Psoas muscle (tissue), 8 donors: Measurements from ENCODE around the gene IFT122. TPM values are rescaled to one million over a fixed set of nuclear protein-coding genes. Genes with fewer than 3 reads are reported as not detected.
"Not testable (repeated sequence)": the region's sequence is repeated elsewhere in the genome, so short reads cannot be mapped to it uniquely, and the experiment has no call there.

Source experiments
- ATAC-seq, 4 donors: fragments of 200-7000 bp; cut with Tn5 transposase; one replicate each; pipeline ENCODE4 v1.9.1; 2020; ENCODE audit warnings: moderate library complexity in 3 of 4, mild to moderate bottlenecking in 2 of 4
- DNase-seq, 2 donors: peaks; one replicate each; pipeline ENCODE4 v3.0.0-alpha.2; 2020
- H3K27ac ChIP-seq: fragments of 200-600 bp; one replicate; pipeline ENCODE4 v1.8.0; 2022
- H3K27me3 ChIP-seq, 3 donors: fragments of 200-600 bp in 1 of 3; one replicate each; pipeline versions ENCODE4 v1.6.1 to v1.8.0; 2013 to 2022; ENCODE audit warnings: low read length in 2 of 3, mild to moderate bottlenecking in 2 of 3, moderate library complexity in 1 of 3; ENCODE audit not compliant: insufficient read depth in 3 of 3
- H3K36me3 ChIP-seq, 2 donors: fragments of 200-600 bp in 1 of 2; one replicate each; pipeline versions ENCODE4 v1.6.1 to v1.8.0; 2013 to 2022; ENCODE audit warnings: low read depth in 1 of 2, mild to moderate bottlenecking in 1 of 2, moderate library complexity in 1 of 2; ENCODE audit not compliant: insufficient read depth in 1 of 2
- H3K4me1 ChIP-seq: fragments of 200-600 bp; one replicate; pipeline ENCODE4 v1.8.0; 2022
- H3K4me3 ChIP-seq: fragments of 200-600 bp; one replicate; pipeline ENCODE4 v1.8.0; 2022; ENCODE audit warnings: mild to moderate bottlenecking
- H3K9me3 ChIP-seq: fragments of 200-600 bp; one replicate; pipeline ENCODE4 v1.8.0; 2022
- CTCF ChIP-seq: fragments of 200-600 bp; IDR thresholded peaks from one replicate; pipeline ENCODE4 v1.8.0; 2022; ENCODE audit warnings: antibody characterized with exemption
- WGBS, 3 donors: extraction: QIAGEN DNeasy Blood & Tissue Kit; methylation state at CpG; one replicate each; pipeline versions ENCODE4 v1.1.6 to v1.1.7; 2013; 5-methylcytosine and 5-hydroxymethylcytosine counted together
- intact Hi-C, 2 donors: fragments of 100-400 bp; cut with DNase I; formaldehyde crosslinking; loops; one replicate each; pipeline versions ENCODE4 v1.11.0 to v1.14.2; 2022
- polyA plus RNA-seq, 3 donors: library from polyadenylated mRNA; stranded (reverse); fragments of 200-250 nt; gene quantifications; one replicate each; pipeline ENCODE4 v1.2.3, GENCODE V29; 2013
- total RNA-seq, 4 donors: library from RNA; stranded (reverse); fragmentation: NEBNext Ultra II Directional in 2 of 4; extraction: Animal tissue kit (Norgen Biotek cat#: 25700) in 2 of 4; gene quantifications; one replicate each; pipeline versions ENCODE4 v1.2.1 to v1.2.4, GENCODE V29; 2021 to 2023
- donor health status: healthy with polysubstance abuse.
- donor health status: DM: no; HTN: no; CAD: no; lungs with moderate emphysema.
- donor health status: Bipolar disorder and iron deficiency.
- donor health status: healthy.
- donor health status: DM: yes; HTN: yes; CAD: no.
- donor health status: DM: no; HTN: no; CAD: no.
- donor health status: DM: no; HTN: no; CAD: no.
- donor health status: DM: yes; HTN: yes; CAD: no.

Gene IFT122
- total and polyA plus RNA-seq, 7 donors = 2.3 to 7.3 (median 4.5) TPM

- H3K36me3 ChIP-seq = no peaks in the 10 kb centered on the region
- no peak for TF ChIP-seq CTCF
- DNase-seq (peak; percentile 88), ATAC-seq (peak; percentile 58 to 75 (median 63))
- no peaks in the 10 kb centered on the region for H3K27me3 ChIP-seq
- H3K27ac ChIP-seq = peak overlapping the region; percentile 64
- no peak overlapping the region for H3K4me3 ChIP-seq
- intact Hi-C loops = no loop called here
- WGBS, 3 donors = 45 to 72% (median 58%) methylated on average over 11 of the region's 11 CpGs
- no peaks in the 10 kb centered on the region for H3K9me3 ChIP-seq
- peaks cover 32% of the 10 kb centered on the region for H3K4me1 ChIP-seq
Observed at GRCh38 chr3:129485721-129486663, 46.0 kb downstream of the IFT122 start.

- 93 to 98% (median 96%) methylated on average over 2 of the region's 2 CpGs for WGBS, 3 donors
- intact Hi-C loops = no loop called here
- Histone ChIP-seq H3K27me3 (no peaks in the 10 kb centered on the region), H3K4me1 (peaks cover 32% of the 10 kb centered on the region), H3K27ac (peak overlapping the region; percentile 64), H3K9me3 (no peaks in the 10 kb centered on the region), H3K4me3 (no peak overlapping the region), H3K36me3 (no peaks in the 10 kb centered on the region)
- DNase-seq (no peak), ATAC-seq (no peak)
- TF ChIP-seq CTCF = no peak
Observed at GRCh38 chr3:129486664-129487035, 46.6 kb downstream of the IFT122 start.

GRCh38 chr3:129487183-129487867 lies 47.3 kb downstream of the IFT122 start:
- Histone ChIP-seq H3K27ac (peak overlapping the region; percentile 64), H3K4me1 (peaks cover 32% of the 10 kb centered on the region), H3K36me3 (peaks cover 0 to 3% of the 10 kb centered on the region in 2 donors), H3K4me3 (no peak overlapping the region), H3K27me3 (no peaks in the 10 kb centered on the region), H3K9me3 (no peaks in the 10 kb centered on the region)
- ATAC-seq (peak in 2 of 4 donors; percentile 20 to 43), DNase-seq (no peak)
- intact Hi-C loops = no loop called here
- WGBS, 3 donors = 67 to 75% (median 72%) methylated on average over 13 of the region's 13 CpGs
- TF ChIP-seq CTCF = no peak

- intact Hi-C loops, DNase-seq, H3K9me3 ChIP-seq, H3K4me3 ChIP-seq, H3K36me3 ChIP-seq, H3K27me3 ChIP-seq, H3K27ac ChIP-seq, ATAC-seq: not testable (repeated sequence)
- 94 to 100% (median 94%) methylated on average over 3 to 4 of the region's 4 CpGs for WGBS, 3 donors
- peaks cover 32% of the 10 kb centered on the region for H3K4me1 ChIP-seq
Observed at GRCh38 chr3:129487868-129488335, 47.9 kb downstream of the IFT122 start.

- H3K36me3 ChIP-seq, intact Hi-C loops, H3K9me3 ChIP-seq, H3K27me3 ChIP-seq, H3K4me3 ChIP-seq, H3K27ac ChIP-seq: not testable (repeated sequence)
- peaks cover 39% of the 10 kb centered on the region for H3K4me1 ChIP-seq
- 69 to 78% (median 72%) methylated on average over 9 to 10 of the region's 10 CpGs for WGBS, 3 donors
- ATAC-seq (peak; percentile 27 to 70 (median 64)), DNase-seq (peak in 1 of 2 donors; percentile 41)
Observed at GRCh38 chr3:129489258-129489657, 49.2 kb downstream of the IFT122 start.
